Loucy (cell line): ENCODE results near the gene OR7G2.

Experiments used
- H2AFZ ChIP-seq: fragments of 200-600 bp; sonication (generic); 2 replicates; pipeline ENCODE4 v1.6.0; 2016; ENCODE audit warnings: antibody characterized with exemption, mild to moderate bottlenecking, low read length, moderate library complexity
- H3F3A ChIP-seq: fragments of 200-600 bp; 2 replicates; pipeline ENCODE4 v1.6.0; 2016; ENCODE audit warnings: antibody characterized with exemption, low read depth, mild to moderate bottlenecking
- H3K27me3 ChIP-seq: fragments of 200-600 bp; sonication (generic); 2 replicates; pipeline ENCODE4 v1.6.1; 2014; ENCODE audit warnings: low read length, mild to moderate bottlenecking; ENCODE audit not compliant: insufficient read depth, poor library complexity, severe bottlenecking
- H3K36me3 ChIP-seq: fragments of 200-600 bp; sonication (generic); 2 replicates; pipeline ENCODE4 v1.6.1; 2016; ENCODE audit warnings: low read length; ENCODE audit not compliant: insufficient read depth
- H3K4me1 ChIP-seq: fragments of 200-600 bp; sonication (generic); 2 replicates; pipeline ENCODE4 v1.5.1; 2014; ENCODE audit warnings: low read length, mild to moderate bottlenecking; ENCODE audit not compliant: insufficient read depth, poor library complexity, severe bottlenecking
- H3K4me2 ChIP-seq: fragments of 200-600 bp; sonication (generic); 2 replicates; pipeline ENCODE4 v1.6.0; 2014; ENCODE audit warnings: antibody characterized with exemption, low read length, low read depth, mild to moderate bottlenecking; ENCODE audit not compliant: poor library complexity, severe bottlenecking
- H3K4me3 ChIP-seq: fragments of 200-600 bp; sonication (generic); 2 replicates; pipeline ENCODE4 v1.5.1; 2014; ENCODE audit warnings: low read length, mild to moderate bottlenecking, mixed read lengths; ENCODE audit not compliant: poor library complexity, severe bottlenecking
- H3K79me2 ChIP-seq: fragments of 200-600 bp; sonication (generic); 2 replicates; pipeline ENCODE4 v1.6.1; 2014; ENCODE audit warnings: low read length; ENCODE audit not compliant: insufficient read depth
- H3K9ac ChIP-seq: fragments of 200-600 bp; sonication (generic); 2 replicates; pipeline ENCODE4 v1.6.0; 2014; ENCODE audit warnings: mild to moderate bottlenecking, low read depth, low read length, moderate library complexity; ENCODE audit not compliant: poor library complexity, severe bottlenecking
- H3K9me2 ChIP-seq: fragments of 200-600 bp; sonication (generic); replicated peaks from 2 replicates; pipeline ENCODE4 v1.6.1; 2016; ENCODE audit warnings: low read depth, low read length, mixed read lengths
- H3K9me3 ChIP-seq: fragments of 200-600 bp; sonication (generic); 2 replicates; pipeline ENCODE4 v1.6.1; 2014; ENCODE audit warnings: mild to moderate bottlenecking, antibody characterized with exemption, low read length, low read depth; ENCODE audit not compliant: insufficient read depth
- H4K20me1 ChIP-seq: fragments of 200-600 bp; sonication (generic); 2 replicates; pipeline ENCODE4 v1.6.0; 2014; ENCODE audit warnings: antibody characterized with exemption, low read length, mild to moderate bottlenecking; ENCODE audit not compliant: insufficient read depth, poor library complexity, severe bottlenecking
- CTCF ChIP-seq: fragments of 200-600 bp; sonication (generic); conservative IDR thresholded peaks from 2 replicates; pipeline ENCODE4 v1.5.1; 2014; ENCODE audit warnings: mild to moderate bottlenecking, antibody characterized with exemption, low read length
- EZH2phosphoT487 ChIP-seq: fragments of 200-600 bp; IDR thresholded peaks from 2 replicates; pipeline ENCODE4 v1.6.1; 2018; ENCODE audit warnings: antibody characterized with exemption, mild to moderate bottlenecking, moderate library complexity, borderline replicate concordance

The OR7G2 gene

GRCh38 chr19:9065457-9066014 lies 41.7 kb downstream of the OR7G2 start:
- Histone ChIP-seq H4K20me1 (no peaks in the 10 kb centered on the region), H3K9ac (no peak overlapping the region), H3K36me3 (no peaks in the 10 kb centered on the region), H2AFZ (no peak overlapping the region), H3K4me3 (no peak overlapping the region), H3K9me3 (no peaks in the 10 kb centered on the region), H3K4me2 (no peak overlapping the region), H3K27me3 (no peaks in the 10 kb centered on the region), H3K79me2 (no peaks in the 10 kb centered on the region), H3K9me2 (no peaks in the 10 kb centered on the region), H3K4me1 (no peaks in the 10 kb centered on the region), H3F3A (no peaks in the 10 kb centered on the region)
- TF ChIP-seq EZH2phosphoT487 (no peak), CTCF (no peak)

- no peaks in the 10 kb centered on the region for H3K9me2 ChIP-seq
- H2AFZ ChIP-seq = no peak overlapping the region
- H3F3A ChIP-seq = no peaks in the 10 kb centered on the region
- TF ChIP-seq EZH2phosphoT487 (no peak), CTCF (no peak)
- no peaks in the 10 kb centered on the region for H3K4me1 ChIP-seq
- H3K4me3 ChIP-seq = no peak overlapping the region
- H3K9ac ChIP-seq = no peak overlapping the region
- no peak overlapping the region for H3K4me2 ChIP-seq
- no peaks in the 10 kb centered on the region for H3K79me2 ChIP-seq
- H3K27me3 ChIP-seq = no peaks in the 10 kb centered on the region
- no peaks in the 10 kb centered on the region for H3K36me3 ChIP-seq
- H4K20me1 ChIP-seq = no peaks in the 10 kb centered on the region
- H3K9me3 ChIP-seq = no peaks in the 10 kb centered on the region
Observed at GRCh38 chr19:9061879-9062278, 45.4 kb downstream of the OR7G2 start.

GRCh38 chr19:9060564-9061340 lies 46.5 kb downstream of the OR7G2 start:
- H3K9ac ChIP-seq = no peak overlapping the region
- H4K20me1 ChIP-seq = no peaks in the 10 kb centered on the region
- no peak overlapping the region for H2AFZ ChIP-seq
- H3F3A ChIP-seq = no peaks in the 10 kb centered on the region
- no peaks in the 10 kb centered on the region for H3K9me3 ChIP-seq
- no peaks in the 10 kb centered on the region for H3K9me2 ChIP-seq
- no peak overlapping the region for H3K4me3 ChIP-seq
- no peaks in the 10 kb centered on the region for H3K27me3 ChIP-seq
- H3K79me2 ChIP-seq = no peaks in the 10 kb centered on the region
- no peak for TF ChIP-seq CTCF
- no peak for TF ChIP-seq EZH2phosphoT487
- no peaks in the 10 kb centered on the region for H3K4me1 ChIP-seq
- no peak overlapping the region for H3K4me2 ChIP-seq
- no peaks in the 10 kb centered on the region for H3K36me3 ChIP-seq
